Measurements from ENCODE around the gene FN3K. TPM values are rescaled to one million over a fixed set of nuclear protein-coding genes. Genes with fewer than 3 reads are reported as not detected.
A peak's percentile ranks its signal among the peaks of the same experiment; 100 is the strongest.

The FN3K gene
- total and polyA plus RNA-seq, 2 of the 13 experiments (the other 11 are each of a cell fraction or from before 2014, with no cell fraction given): 3.5 to 12.2 TPM

DNA sequence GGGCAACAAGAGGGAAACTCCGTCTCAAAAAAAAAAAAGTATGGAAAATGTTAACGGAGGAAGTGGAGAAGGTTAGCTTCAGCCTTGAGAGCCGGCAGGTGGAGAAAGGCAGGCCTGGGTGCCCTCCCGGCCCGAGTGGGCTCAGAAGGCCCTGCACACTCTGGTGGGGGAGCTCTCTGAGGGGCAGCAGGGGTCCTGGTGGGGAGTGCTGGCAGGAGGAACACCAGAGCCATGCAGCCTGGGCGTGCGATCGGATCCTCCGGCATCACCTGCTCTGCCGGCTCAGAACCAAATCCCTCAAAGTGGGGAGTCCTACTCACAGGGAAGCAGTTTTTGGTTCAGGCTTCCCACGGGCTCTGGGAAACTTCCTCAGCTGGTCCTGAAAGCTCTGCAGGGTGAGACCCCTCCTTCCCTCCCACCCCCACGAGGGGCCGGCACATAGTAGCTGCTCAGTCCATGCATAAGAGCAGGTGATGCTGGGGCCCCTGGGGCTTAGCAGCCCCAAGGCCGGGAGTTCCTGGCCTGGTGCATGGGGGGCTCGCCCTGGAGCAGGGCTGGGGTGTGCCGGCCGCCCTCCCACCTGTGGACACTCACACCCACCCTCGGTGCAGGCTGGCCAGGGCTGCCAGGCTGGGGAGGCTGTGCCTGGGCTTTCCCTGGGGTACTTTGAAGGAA is 1.2 kb downstream of the FN3K start (continued):
- TF ChIP-seq, protein P1, sequence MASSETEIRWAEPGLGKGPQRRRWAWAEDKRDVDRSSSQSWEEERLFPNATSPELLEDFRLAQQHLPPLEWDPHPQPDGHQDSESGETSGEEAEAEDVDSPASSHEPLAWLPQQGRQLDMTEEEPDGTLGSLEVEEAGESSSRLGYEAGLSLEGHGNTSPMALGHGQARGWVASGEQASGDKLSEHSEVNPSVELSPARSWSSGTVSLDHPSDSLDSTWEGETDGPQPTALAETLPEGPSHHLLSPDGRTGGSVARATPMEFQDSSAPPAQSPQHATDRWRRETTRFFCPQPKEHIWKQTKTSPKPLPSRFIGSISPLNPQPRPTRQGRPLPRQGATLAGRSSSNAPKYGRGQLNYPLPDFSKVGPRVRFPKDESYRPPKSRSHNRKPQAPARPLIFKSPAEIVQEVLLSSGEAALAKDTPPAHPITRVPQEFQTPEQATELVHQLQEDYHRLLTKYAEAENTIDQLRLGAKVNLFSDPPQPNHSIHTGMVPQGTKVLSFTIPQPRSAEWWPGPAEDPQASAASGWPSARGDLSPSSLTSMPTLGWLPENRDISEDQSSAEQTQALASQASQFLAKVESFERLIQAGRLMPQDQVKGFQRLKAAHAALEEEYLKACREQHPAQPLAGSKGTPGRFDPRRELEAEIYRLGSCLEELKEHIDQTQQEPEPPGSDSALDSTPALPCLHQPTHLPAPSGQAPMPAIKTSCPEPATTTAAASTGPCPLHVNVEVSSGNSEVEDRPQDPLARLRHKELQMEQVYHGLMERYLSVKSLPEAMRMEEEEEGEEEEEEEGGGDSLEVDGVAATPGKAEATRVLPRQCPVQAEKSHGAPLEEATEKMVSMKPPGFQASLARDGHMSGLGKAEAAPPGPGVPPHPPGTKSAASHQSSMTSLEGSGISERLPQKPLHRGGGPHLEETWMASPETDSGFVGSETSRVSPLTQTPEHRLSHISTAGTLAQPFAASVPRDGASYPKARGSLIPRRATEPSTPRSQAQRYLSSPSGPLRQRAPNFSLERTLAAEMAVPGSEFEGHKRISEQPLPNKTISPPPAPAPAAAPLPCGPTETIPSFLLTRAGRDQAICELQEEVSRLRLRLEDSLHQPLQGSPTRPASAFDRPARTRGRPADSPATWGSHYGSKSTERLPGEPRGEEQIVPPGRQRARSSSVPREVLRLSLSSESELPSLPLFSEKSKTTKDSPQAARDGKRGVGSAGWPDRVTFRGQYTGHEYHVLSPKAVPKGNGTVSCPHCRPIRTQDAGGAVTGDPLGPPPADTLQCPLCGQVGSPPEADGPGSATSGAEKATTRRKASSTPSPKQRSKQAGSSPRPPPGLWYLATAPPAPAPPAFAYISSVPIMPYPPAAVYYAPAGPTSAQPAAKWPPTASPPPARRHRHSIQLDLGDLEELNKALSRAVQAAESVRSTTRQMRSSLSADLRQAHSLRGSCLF (CRISPR knock-in tag; IDR thresholded peaks at IDR 0.05; ENCODE audit: borderline replicate concordance): no peak
- no peak for TF ChIP-seq ZZZ3 (CRISPR knock-in tag; IDR thresholded peaks at IDR 0.05; ENCODE audit: borderline replicate concordance)
- TF ChIP-seq BCL6 (CRISPR knock-in tag; IDR thresholded peaks at IDR 0.05): no peak
- TF ChIP-seq ZMYM4 (CRISPR knock-in tag; IDR thresholded peaks at IDR 0.05): no peak
- TF ChIP-seq DNMT1 (CRISPR knock-in tag; IDR thresholded peaks at IDR 0.05): no peak
- TF ChIP-seq HDAC1 (CRISPR knock-in tag; IDR thresholded peaks at IDR 0.05): 0 out of 2 replicates have a peak, but pooled peaks have one; percentile 15
- no peak for TF ChIP-seq SOX5 (CRISPR knock-in tag; IDR thresholded peaks at IDR 0.05; ENCODE audit: borderline replicate concordance)
- TF ChIP-seq CHCHD3 (CRISPR knock-in tag; IDR thresholded peaks at IDR 0.05): no peak
- TF ChIP-seq SP2 (CRISPR knock-in tag; IDR thresholded peaks at IDR 0.05): no peak
- TF ChIP-seq, protein P2, sequence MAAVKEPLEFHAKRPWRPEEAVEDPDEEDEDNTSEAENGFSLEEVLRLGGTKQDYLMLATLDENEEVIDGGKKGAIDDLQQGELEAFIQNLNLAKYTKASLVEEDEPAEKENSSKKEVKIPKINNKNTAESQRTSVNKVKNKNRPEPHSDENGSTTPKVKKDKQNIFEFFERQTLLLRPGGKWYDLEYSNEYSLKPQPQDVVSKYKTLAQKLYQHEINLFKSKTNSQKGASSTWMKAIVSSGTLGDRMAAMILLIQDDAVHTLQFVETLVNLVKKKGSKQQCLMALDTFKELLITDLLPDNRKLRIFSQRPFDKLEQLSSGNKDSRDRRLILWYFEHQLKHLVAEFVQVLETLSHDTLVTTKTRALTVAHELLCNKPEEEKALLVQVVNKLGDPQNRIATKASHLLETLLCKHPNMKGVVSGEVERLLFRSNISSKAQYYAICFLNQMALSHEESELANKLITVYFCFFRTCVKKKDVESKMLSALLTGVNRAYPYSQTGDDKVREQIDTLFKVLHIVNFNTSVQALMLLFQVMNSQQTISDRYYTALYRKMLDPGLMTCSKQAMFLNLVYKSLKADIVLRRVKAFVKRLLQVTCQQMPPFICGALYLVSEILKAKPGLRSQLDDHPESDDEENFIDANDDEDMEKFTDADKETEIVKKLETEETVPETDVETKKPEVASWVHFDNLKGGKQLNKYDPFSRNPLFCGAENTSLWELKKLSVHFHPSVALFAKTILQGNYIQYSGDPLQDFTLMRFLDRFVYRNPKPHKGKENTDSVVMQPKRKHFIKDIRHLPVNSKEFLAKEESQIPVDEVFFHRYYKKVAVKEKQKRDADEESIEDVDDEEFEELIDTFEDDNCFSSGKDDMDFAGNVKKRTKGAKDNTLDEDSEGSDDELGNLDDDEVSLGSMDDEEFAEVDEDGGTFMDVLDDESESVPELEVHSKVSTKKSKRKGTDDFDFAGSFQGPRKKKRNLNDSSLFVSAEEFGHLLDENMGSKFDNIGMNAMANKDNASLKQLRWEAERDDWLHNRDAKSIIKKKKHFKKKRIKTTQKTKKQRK (IDR thresholded peaks at IDR 0.05; ENCODE audit: low read length): no peak
- TF ChIP-seq, protein P3, sequence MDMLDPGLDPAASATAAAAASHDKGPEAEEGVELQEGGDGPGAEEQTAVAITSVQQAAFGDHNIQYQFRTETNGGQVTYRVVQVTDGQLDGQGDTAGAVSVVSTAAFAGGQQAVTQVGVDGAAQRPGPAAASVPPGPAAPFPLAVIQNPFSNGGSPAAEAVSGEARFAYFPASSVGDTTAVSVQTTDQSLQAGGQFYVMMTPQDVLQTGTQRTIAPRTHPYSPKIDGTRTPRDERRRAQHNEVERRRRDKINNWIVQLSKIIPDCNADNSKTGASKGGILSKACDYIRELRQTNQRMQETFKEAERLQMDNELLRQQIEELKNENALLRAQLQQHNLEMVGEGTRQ (IDR thresholded peaks at IDR 0.05; ENCODE audit: low read depth, low read length): no peak
- TF ChIP-seq, protein P3 (CRISPR knock-in tag; IDR thresholded peaks at IDR 0.05; ENCODE audit: borderline replicate concordance): no peak
- TF ChIP-seq, protein P4, sequence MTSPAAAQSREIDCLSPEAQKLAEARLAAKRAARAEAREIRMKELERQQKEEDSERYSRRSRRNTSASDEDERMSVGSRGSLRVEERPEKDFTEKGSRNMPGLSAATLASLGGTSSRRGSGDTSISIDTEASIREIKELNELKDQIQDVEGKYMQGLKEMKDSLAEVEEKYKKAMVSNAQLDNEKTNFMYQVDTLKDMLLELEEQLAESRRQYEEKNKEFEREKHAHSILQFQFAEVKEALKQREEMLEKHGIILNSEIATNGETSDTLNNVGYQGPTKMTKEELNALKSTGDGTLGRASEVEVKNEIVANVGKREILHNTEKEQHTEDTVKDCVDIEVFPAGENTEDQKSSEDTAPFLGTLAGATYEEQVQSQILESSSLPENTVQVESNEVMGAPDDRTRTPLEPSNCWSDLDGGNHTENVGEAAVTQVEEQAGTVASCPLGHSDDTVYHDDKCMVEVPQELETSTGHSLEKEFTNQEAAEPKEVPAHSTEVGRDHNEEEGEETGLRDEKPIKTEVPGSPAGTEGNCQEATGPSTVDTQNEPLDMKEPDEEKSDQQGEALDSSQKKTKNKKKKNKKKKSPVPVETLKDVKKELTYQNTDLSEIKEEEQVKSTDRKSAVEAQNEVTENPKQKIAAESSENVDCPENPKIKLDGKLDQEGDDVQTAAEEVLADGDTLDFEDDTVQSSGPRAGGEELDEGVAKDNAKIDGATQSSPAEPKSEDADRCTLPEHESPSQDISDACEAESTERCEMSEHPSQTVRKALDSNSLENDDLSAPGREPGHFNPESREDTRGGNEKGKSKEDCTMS (CRISPR knock-in tag; conservative IDR thresholded peaks at IDR 0.05): no peak
- no peak for TF ChIP-seq PHF5A (CRISPR knock-in tag; IDR thresholded peaks at IDR 0.05; ENCODE audit: low read depth, unreplicated experiment)
